T-helper 17 cell (primary cell): ENCODE results near the gene DCLK2. TPM values are rescaled to one million over a fixed set of nuclear protein-coding genes. Genes with fewer than 3 reads are reported as not detected.

Experiments used
- ATAC-seq: fragments of 150-1000 bp; cut with Tn5 transposase; 2 replicates; pipeline ENCODE4 v1.10.0; 2021; ENCODE audit warnings: mild to moderate bottlenecking, moderate library complexity
- DNase-seq, 3 donors: peaks; one replicate each; pipeline versions ENCODE4 v3.0.0 to v3.0.0-alpha.2; 2020 to 2021
- H3K9me3 ChIP-seq: one replicate; pipeline ENCODE4 v1.7.0; 2013; ENCODE audit warnings: low read length, mild to moderate bottlenecking; ENCODE audit not compliant: control insufficient read depth, poor library complexity, severe bottlenecking
- H3K27ac Mint-ChIP-seq: one replicate; pipeline ENCODE4 v1.8.0; 2022; ENCODE audit warnings: mild to moderate bottlenecking, moderate library complexity, mixed read lengths
- H3K27me3 Mint-ChIP-seq: one replicate; pipeline ENCODE4 v1.8.0; 2022; ENCODE audit warnings: mixed read lengths
- H3K36me3 Mint-ChIP-seq: one replicate; pipeline ENCODE4 v1.8.0; 2022; ENCODE audit warnings: low read depth, mixed read lengths
- H3K4me1 Mint-ChIP-seq: one replicate; pipeline ENCODE4 v1.8.0; 2022; ENCODE audit warnings: mild to moderate bottlenecking, mixed read lengths
- H3K4me3 Mint-ChIP-seq: one replicate; pipeline ENCODE4 v1.8.0; 2022; ENCODE audit warnings: mild to moderate bottlenecking, moderate library complexity, mixed read lengths
- total RNA-seq, 4 donors: library from RNA in 2 of 4; stranded (reverse) in 2 of 4; gene quantifications; one replicate each; pipeline ENCODE4 v1.2.3 and lab custom pipeline; 2022 to 2026

DCLK2 gene
- total RNA-seq, 2 donors from 2014 or later, result not detected

GRCh38 chr4:150133605-150134004 is 55.4 kb downstream of the DCLK2 start:
- peaks cover 7% of the 10 kb centered on the region for H3K4me1 Mint-ChIP-seq

GRCh38 chr4:150135134-150135772 is 57.0 kb downstream of the DCLK2 start:
- DNase-seq, result no peak
- Mint-ChIP-seq H3K4me1 (peaks cover 7% of the 10 kb centered on the region), H3K27ac (peak overlapping the region; percentile 43), H3K27me3 (peaks cover 42% of the 10 kb centered on the region), H3K4me3 (no peak overlapping the region), H3K36me3 (no peaks in the 10 kb centered on the region)
- no peak for ATAC-seq
- H3K9me3 ChIP-seq, result no peaks in the 10 kb centered on the region

More at GRCh38 chr4:150133605-150134004, 55.4 kb downstream of the DCLK2 start:
- peaks cover 48% of the 10 kb centered on the region for H3K27me3 Mint-ChIP-seq
- H3K9me3 ChIP-seq, result no peaks in the 10 kb centered on the region
- no peak overlapping the region for H3K27ac Mint-ChIP-seq
- no peaks in the 10 kb centered on the region for H3K36me3 Mint-ChIP-seq
- no peak for DNase-seq
- no peak for ATAC-seq
- no peak overlapping the region for H3K4me3 Mint-ChIP-seq

GRCh38 chr4:150136036-150136435 is 57.8 kb downstream of the DCLK2 start:
- no peak overlapping the region for H3K27ac Mint-ChIP-seq
- no peak overlapping the region for H3K4me3 Mint-ChIP-seq
- no peak for ATAC-seq
- H3K27me3 Mint-ChIP-seq, result peaks cover 34% of the 10 kb centered on the region
- H3K9me3 ChIP-seq, result no peaks in the 10 kb centered on the region
- no peaks in the 10 kb centered on the region for H3K36me3 Mint-ChIP-seq
- peaks cover 7% of the 10 kb centered on the region for H3K4me1 Mint-ChIP-seq
- DNase-seq, result no peak

- no peaks in the 10 kb centered on the region for H3K36me3 Mint-ChIP-seq
- H3K4me3 Mint-ChIP-seq, result no peak overlapping the region
- peaks cover 30% of the 10 kb centered on the region for H3K27me3 Mint-ChIP-seq
- no peak overlapping the region for H3K27ac Mint-ChIP-seq
- no peaks in the 10 kb centered on the region for H3K9me3 ChIP-seq
- peaks cover 11% of the 10 kb centered on the region for H3K4me1 Mint-ChIP-seq
- DNase-seq (no peak), ATAC-seq (no peak)
Observed at GRCh38 chr4:150136481-150136880, 58.2 kb downstream of the DCLK2 start.

- H3K4me3 Mint-ChIP-seq, result no peak overlapping the region
- DNase-seq, result no peak
- no peaks in the 10 kb centered on the region for H3K9me3 ChIP-seq
- no peak overlapping the region for H3K27ac Mint-ChIP-seq
- H3K36me3 Mint-ChIP-seq, result no peaks in the 10 kb centered on the region
- peaks cover 16% of the 10 kb centered on the region for H3K27me3 Mint-ChIP-seq
- H3K4me1 Mint-ChIP-seq, result peaks cover 11% of the 10 kb centered on the region
- ATAC-seq, result no peak
Observed at GRCh38 chr4:150139297-150139865, 61.1 kb downstream of the DCLK2 start.

GRCh38 chr4:150140774-150141400 is 62.6 kb downstream of the DCLK2 start:
- no peak overlapping the region for H3K27ac Mint-ChIP-seq
- ATAC-seq (no peak), DNase-seq (no peak)
- no peaks in the 10 kb centered on the region for H3K36me3 Mint-ChIP-seq
- H3K4me1 Mint-ChIP-seq, result peaks cover 5% of the 10 kb centered on the region
- H3K4me3 Mint-ChIP-seq, result no peak overlapping the region
- no peaks in the 10 kb centered on the region for H3K9me3 ChIP-seq
- peaks cover 12% of the 10 kb centered on the region for H3K27me3 Mint-ChIP-seq

- Mint-ChIP-seq H3K27me3 (peaks cover 10% of the 10 kb centered on the region), H3K36me3 (no peaks in the 10 kb centered on the region), H3K4me3 (no peak overlapping the region)
Observed at GRCh38 chr4:150141756-150142155, 63.5 kb downstream of the DCLK2 start.

GRCh38 chr4:150142831-150143230 is 64.6 kb downstream of the DCLK2 start:
- DNase-seq (no peak), ATAC-seq (no peak)
- Mint-ChIP-seq H3K4me1 (peaks cover 4% of the 10 kb centered on the region), H3K4me3 (no peak overlapping the region), H3K27me3 (peaks cover 10% of the 10 kb centered on the region), H3K27ac (no peak overlapping the region), H3K36me3 (no peaks in the 10 kb centered on the region)
- no peaks in the 10 kb centered on the region for H3K9me3 ChIP-seq

More at GRCh38 chr4:150141756-150142155, 63.5 kb downstream of the DCLK2 start:
- Mint-ChIP-seq H3K27ac (no peak overlapping the region), H3K4me1 (peaks cover 4% of the 10 kb centered on the region)
- ATAC-seq (no peak), DNase-seq (no peak)
- no peaks in the 10 kb centered on the region for H3K9me3 ChIP-seq

GRCh38 chr4:150145090-150145945 is 67.1 kb downstream of the DCLK2 start:
- Mint-ChIP-seq H3K36me3 (no peaks in the 10 kb centered on the region), H3K27me3 (peaks cover 10% of the 10 kb centered on the region), H3K4me3 (no peak overlapping the region), H3K27ac (no peak overlapping the region), H3K4me1 (peaks cover 4% of the 10 kb centered on the region)
- DNase-seq (no peak), ATAC-seq (no peak)
- H3K9me3 ChIP-seq, result no peaks in the 10 kb centered on the region

- ATAC-seq (no peak), DNase-seq (no peak)
- H3K36me3 Mint-ChIP-seq, result no peaks in the 10 kb centered on the region
- peaks cover 4% of the 10 kb centered on the region for H3K4me1 Mint-ChIP-seq
- peaks cover 10% of the 10 kb centered on the region for H3K27me3 Mint-ChIP-seq
- H3K9me3 ChIP-seq, result no peaks in the 10 kb centered on the region
- no peak overlapping the region for H3K27ac Mint-ChIP-seq
- no peak overlapping the region for H3K4me3 Mint-ChIP-seq
Observed at GRCh38 chr4:150145946-150146340, 67.7 kb downstream of the DCLK2 start.

- Mint-ChIP-seq H3K36me3 (no peaks in the 10 kb centered on the region), H3K27me3 (peaks cover 10% of the 10 kb centered on the region), H3K4me1 (no peaks in the 10 kb centered on the region), H3K27ac (no peak overlapping the region), H3K4me3 (no peak overlapping the region)
- H3K9me3 ChIP-seq, result no peaks in the 10 kb centered on the region
- DNase-seq (no peak), ATAC-seq (no peak)
Observed at GRCh38 chr4:150149381-150149780, 71.1 kb downstream of the DCLK2 start.

- no peaks in the 10 kb centered on the region for H3K9me3 ChIP-seq
- H3K4me3 Mint-ChIP-seq, result no peak overlapping the region
- H3K36me3 Mint-ChIP-seq, result no peaks in the 10 kb centered on the region
- ATAC-seq (no peak), DNase-seq (no peak)
- H3K27ac Mint-ChIP-seq, result no peak overlapping the region
- no peaks in the 10 kb centered on the region for H3K27me3 Mint-ChIP-seq
- H3K4me1 Mint-ChIP-seq, result no peaks in the 10 kb centered on the region
Observed at GRCh38 chr4:150150629-150151062, 72.4 kb downstream of the DCLK2 start.

- no peaks in the 10 kb centered on the region for H3K4me1 Mint-ChIP-seq
- no peak overlapping the region for H3K27ac Mint-ChIP-seq
- H3K9me3 ChIP-seq, result no peaks in the 10 kb centered on the region
- no peak for DNase-seq
- ATAC-seq, result no peak
- no peak overlapping the region for H3K4me3 Mint-ChIP-seq
- no peaks in the 10 kb centered on the region for H3K36me3 Mint-ChIP-seq
- H3K27me3 Mint-ChIP-seq, result no peaks in the 10 kb centered on the region
Observed at GRCh38 chr4:150152766-150153165, 74.5 kb downstream of the DCLK2 start.
